T follicular helper cell (primary cell): ENCODE results near the gene MYO15B.

Experiments
- DNase-seq: peaks from one replicate; pipeline ENCODE4 v3.0.0-alpha.2; 2020; ENCODE audit warnings: low read depth
- total RNA-seq, 2 experiments: gene quantifications; one replicate each; lab custom pipeline; 2026; lab: John Stamatoyannopoulos, UW

The MYO15B gene
- total RNA-seq = 16.9 to 83.4 reads per million in 2 experiments

GRCh38 chr17:75587675-75588595 is at the start of gene MYO15B:
Gene MYO15B, plus strand, starts transcription at chr17:75587800. Its CDS starts 258 bp downstream, at chr17:75588058.
- DNase-seq = peak; percentile 25

- no peak for DNase-seq
Observed at GRCh38 chr17:75539967-75540729, 47.5 kb upstream of the MYO15B start.

- DNase-seq = no peak
Observed at GRCh38 chr17:75540923-75541503, 46.6 kb upstream of the MYO15B start.

- DNase-seq = no peak
Observed at GRCh38 chr17:75542229-75542628, 45.4 kb upstream of the MYO15B start.

- no peak for DNase-seq
Observed at GRCh38 chr17:75542728-75543336, 44.8 kb upstream of the MYO15B start.

- no peak for DNase-seq
Observed at GRCh38 chr17:75544250-75544649, 43.4 kb upstream of the MYO15B start.

- no peak for DNase-seq
Observed at GRCh38 chr17:75546181-75546580, 41.4 kb upstream of the MYO15B start.

- DNase-seq = no peak
Observed at GRCh38 chr17:75547091-75547490, 40.5 kb upstream of the MYO15B start.

- DNase-seq = no peak
Observed at GRCh38 chr17:75548813-75549212, 38.8 kb upstream of the MYO15B start.

GRCh38 chr17:75549246-75550138 is 38.1 kb upstream of the MYO15B start:
- no peak for DNase-seq

- no peak for DNase-seq
Observed at GRCh38 chr17:75550139-75550465, 37.5 kb upstream of the MYO15B start.

GRCh38 chr17:75551266-75551665 is 36.3 kb upstream of the MYO15B start:
- no peak for DNase-seq

GRCh38 chr17:75552425-75553294 is 34.9 kb upstream of the MYO15B start:
- DNase-seq = no peak

GRCh38 chr17:75553295-75554110 is 34.1 kb upstream of the MYO15B start:
- no peak for DNase-seq

- DNase-seq = no peak
Observed at GRCh38 chr17:75555679-75556153, 31.9 kb upstream of the MYO15B start.

GRCh38 chr17:75557075-75557851 is 30.3 kb upstream of the MYO15B start:
- no peak for DNase-seq

GRCh38 chr17:75557852-75558665 is 29.5 kb upstream of the MYO15B start:
- DNase-seq = no peak
